ENCODE results near the gene DMRT2. TPM values are rescaled to one million over a fixed set of nuclear protein-coding genes. Genes with fewer than 3 reads are reported as not detected.

Gene DMRT2
- total RNA-seq, 4 donors from 2014 or later, result 0.99 to 1.3 TPM; not detected in 2

DNA sequence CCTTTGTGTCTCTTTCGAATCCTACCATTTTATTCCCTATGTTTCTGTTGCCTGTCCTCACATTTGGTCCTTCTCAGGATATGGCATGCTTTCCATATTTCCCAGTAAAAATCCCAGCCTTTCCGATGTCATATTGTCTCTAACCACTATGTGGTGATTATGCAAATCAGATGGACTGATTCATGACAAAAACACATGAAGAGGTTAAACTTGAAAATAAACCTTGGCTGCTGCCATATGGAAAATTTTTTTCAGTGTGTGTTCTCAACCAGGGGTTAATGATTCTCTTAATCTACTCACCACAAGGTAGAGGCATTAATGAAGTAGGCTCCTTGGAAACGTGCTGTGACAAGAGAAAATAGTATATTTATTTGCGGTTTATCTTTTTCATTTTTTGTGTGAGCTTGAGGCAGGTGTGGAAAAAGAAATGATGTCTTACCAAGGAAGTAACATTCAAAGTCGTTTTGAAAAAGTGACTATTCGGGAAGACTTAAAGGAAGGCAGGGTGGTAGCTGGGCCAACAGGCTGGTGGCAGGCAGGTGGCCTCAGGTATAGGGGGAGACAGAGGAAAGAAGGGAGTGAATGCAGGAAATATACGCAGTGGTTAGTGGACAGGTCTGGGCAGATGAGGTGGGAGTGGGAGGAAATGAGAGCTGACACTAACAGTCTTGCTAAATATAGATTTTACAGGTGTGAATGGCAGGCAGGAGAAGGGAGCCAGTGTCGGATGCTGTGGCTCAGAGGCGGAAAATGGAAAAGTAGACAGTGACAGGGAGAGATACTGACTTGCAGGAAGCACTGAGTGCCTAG lies 46.2 kb downstream of the DMRT2 start:
- H3K4me3 ChIP-seq, result no peak overlapping the region
- 44 to 58% methylated on average over 9 of the region's 9 CpGs for WGBS, 2 donors
- intact Hi-C loops (cut with DNase I), result no loop called here
- H3K36me3 ChIP-seq, result no peaks in the 10 kb centered on the region
- no peak for DNase-seq
- H3K27me3 ChIP-seq, result peaks cover 0 to 17% (median 0%) of the 10 kb centered on the region in 4 donors
- no peak overlapping the region for H3K27ac ChIP-seq
- no peaks in the 10 kb centered on the region for H3K4me1 ChIP-seq
- no peaks in the 10 kb centered on the region for H3K9me3 ChIP-seq
- TF ChIP-seq, protein P1, sequence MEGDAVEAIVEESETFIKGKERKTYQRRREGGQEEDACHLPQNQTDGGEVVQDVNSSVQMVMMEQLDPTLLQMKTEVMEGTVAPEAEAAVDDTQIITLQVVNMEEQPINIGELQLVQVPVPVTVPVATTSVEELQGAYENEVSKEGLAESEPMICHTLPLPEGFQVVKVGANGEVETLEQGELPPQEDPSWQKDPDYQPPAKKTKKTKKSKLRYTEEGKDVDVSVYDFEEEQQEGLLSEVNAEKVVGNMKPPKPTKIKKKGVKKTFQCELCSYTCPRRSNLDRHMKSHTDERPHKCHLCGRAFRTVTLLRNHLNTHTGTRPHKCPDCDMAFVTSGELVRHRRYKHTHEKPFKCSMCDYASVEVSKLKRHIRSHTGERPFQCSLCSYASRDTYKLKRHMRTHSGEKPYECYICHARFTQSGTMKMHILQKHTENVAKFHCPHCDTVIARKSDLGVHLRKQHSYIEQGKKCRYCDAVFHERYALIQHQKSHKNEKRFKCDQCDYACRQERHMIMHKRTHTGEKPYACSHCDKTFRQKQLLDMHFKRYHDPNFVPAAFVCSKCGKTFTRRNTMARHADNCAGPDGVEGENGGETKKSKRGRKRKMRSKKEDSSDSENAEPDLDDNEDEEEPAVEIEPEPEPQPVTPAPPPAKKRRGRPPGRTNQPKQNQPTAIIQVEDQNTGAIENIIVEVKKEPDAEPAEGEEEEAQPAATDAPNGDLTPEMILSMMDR (IDR thresholded peaks at IDR 0.05), result no peak
- no peak for TF ChIP-seq POLR2A (IDR thresholded peaks at IDR 0.05)

DNA sequence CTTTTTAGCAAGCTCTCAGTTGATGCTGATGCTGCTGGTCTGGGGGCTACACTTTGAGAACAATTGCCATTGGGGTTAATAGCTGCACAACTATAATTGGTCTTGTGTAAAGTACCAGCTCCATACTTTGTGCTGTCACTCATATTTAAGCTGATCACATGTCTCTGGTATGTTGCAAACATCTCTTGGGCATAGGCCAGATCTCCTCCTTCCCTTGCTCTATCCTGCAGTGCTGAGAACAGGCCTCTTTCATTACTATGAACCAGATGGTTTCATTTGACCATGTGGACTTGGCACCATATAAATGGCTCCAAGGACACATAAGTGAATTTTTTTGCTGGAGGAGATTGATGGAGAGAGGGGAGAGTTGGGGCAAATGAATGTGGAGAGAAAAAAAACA lies 48.4 kb downstream of the DMRT2 start:
- Histone ChIP-seq H3K9me3 (no peaks in the 10 kb centered on the region), H3K27ac (no peak overlapping the region), H3K4me1 (no peaks in the 10 kb centered on the region), H3K4me3 (no peak overlapping the region), H3K36me3 (no peaks in the 10 kb centered on the region), H3K27me3 (peaks cover 0 to 17% (median 0%) of the 10 kb centered on the region in 4 donors)
- no peak for DNase-seq
- TF ChIP-seq, protein P1 (IDR thresholded peaks at IDR 0.05), result no peak
- no peak for TF ChIP-seq POLR2A (IDR thresholded peaks at IDR 0.05)
- intact Hi-C loops (cut with DNase I), result no loop called here

DNA sequence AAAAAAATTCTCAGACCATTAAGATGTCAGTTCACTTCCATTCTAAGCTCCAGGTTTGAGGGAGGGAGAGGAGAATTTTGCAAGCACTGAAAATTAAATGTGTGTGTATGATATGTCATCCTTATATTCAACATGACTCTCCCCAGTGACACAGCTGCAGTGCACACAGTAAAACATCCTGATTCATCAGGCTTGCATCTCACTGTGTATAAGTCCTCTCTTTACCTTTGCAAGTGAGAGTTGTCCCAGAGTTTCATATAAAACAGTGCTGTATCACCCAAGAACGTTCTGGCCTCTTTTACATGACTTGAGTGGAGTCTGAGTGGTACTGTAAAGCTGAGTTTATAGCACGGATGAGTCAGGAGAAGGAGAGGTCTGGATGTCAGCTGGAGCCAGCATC lies 50.0 kb downstream of the DMRT2 start:
- H3K27me3 ChIP-seq, result peaks cover 0 to 17% (median 0%) of the 10 kb centered on the region in 4 donors
- no peak for DNase-seq
- WGBS, 2 donors, result 63 to 100% methylated on average over 1 to 2 of the region's 2 CpGs
- intact Hi-C loops (cut with DNase I), result no loop called here
- TF ChIP-seq, protein P1 (IDR thresholded peaks at IDR 0.05), result no peak
- TF ChIP-seq POLR2A (IDR thresholded peaks at IDR 0.05), result no peak
- H3K4me3 ChIP-seq, result no peak overlapping the region
- H3K36me3 ChIP-seq, result no peaks in the 10 kb centered on the region
- no peaks in the 10 kb centered on the region for H3K4me1 ChIP-seq
- no peaks in the 10 kb centered on the region for H3K9me3 ChIP-seq
- no peak overlapping the region for H3K27ac ChIP-seq

GRCh38 chr9:1100945-1101344 lies 50.8 kb downstream of the DMRT2 start:
- WGBS, 2 donors, result 26 to 58% methylated on average over 10 of the region's 10 CpGs
- Histone ChIP-seq H3K4me3 (no peak overlapping the region), H3K4me1 (no peaks in the 10 kb centered on the region), H3K27me3 (peaks cover 0 to 17% (median 0%) of the 10 kb centered on the region in 4 donors), H3K36me3 (no peaks in the 10 kb centered on the region), H3K27ac (no peak overlapping the region), H3K9me3 (no peaks in the 10 kb centered on the region)
- no peak for TF ChIP-seq POLR2A (IDR thresholded peaks at IDR 0.05)
- TF ChIP-seq, protein P1 (IDR thresholded peaks at IDR 0.05), result peak in 3 of 6 experiments; percentile 12 to 38 (median 23)
- intact Hi-C loops (cut with DNase I), result no loop called here
- no peak for DNase-seq

DNA sequence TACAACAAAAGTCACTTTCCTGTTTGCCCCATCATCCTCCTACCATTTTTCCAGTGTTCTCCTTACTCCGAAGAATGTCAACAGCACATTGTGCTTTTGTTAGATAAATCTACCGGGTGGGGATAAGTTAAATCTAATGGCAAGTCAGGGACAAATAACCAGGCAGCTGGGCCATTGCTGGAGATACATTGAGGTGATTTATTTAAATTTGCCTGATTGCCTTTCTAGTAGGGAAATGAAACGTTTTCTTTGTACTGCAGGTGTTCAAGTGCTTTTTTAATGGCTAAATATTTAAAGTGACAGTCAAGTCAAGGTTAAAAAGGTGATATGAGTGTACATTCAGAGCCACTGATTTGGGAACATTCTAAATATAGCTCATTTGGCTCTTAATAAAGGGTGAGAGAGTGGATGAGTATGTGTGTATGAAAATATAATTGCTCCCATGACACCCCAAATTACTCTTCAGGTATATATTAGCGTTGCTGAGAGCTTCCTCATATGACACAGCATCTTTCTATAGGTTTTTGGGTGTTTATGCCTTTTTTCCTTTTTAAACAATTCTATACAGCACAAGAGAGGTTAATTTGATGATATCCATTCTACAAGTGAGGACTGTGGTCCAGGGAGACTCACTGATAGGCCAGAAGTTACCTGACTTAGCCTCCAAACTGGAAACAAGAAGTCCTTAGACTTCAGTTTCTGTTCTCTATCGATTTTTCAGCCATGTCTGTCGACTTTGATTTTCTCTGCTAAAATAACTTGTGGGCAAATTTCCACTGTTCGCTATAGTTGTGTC lies 51.9 kb downstream of the DMRT2 start:
- no peaks in the 10 kb centered on the region for H3K9me3 ChIP-seq
- no peak overlapping the region for H3K4me3 ChIP-seq
- H3K27me3 ChIP-seq, result peaks cover 0 to 11% (median 0%) of the 10 kb centered on the region in 4 donors
- TF ChIP-seq POLR2A (IDR thresholded peaks at IDR 0.05), result no peak
- TF ChIP-seq, protein P1 (IDR thresholded peaks at IDR 0.05), result no peak
- no peak for DNase-seq
- WGBS, 2 donors, result 61 to 68% methylated on average over 7 of the region's 7 CpGs
- intact Hi-C loops (cut with DNase I), result no loop called here
- H3K27ac ChIP-seq, result no peak overlapping the region
- no peaks in the 10 kb centered on the region for H3K4me1 ChIP-seq
- no peaks in the 10 kb centered on the region for H3K36me3 ChIP-seq
